K562 (cell line): ENCODE measurements around the gene APBB2.

Experiments
- FUS ChIP-seq: fragments of 200-400 bp; formaldehyde crosslinking; optimal IDR thresholded peaks from 2 replicates; pipeline ENCODE3; 2017; ENCODE audit warnings: low read depth, low read length
- MYC ChIP-seq, 2 experiments: fragments of 250-450 bp in 1 of 2; sonication (Bioruptor Pico) in 1 of 2; IDR thresholded peaks; 2 replicates each; pipeline versions ENCODE4 v1.5.1 to v1.6.1; 2012 to 2021; ENCODE audit warnings: low read depth in 2 of 2, borderline replicate concordance in 1 of 2, improper control_type of control experiment in 1 of 2, low read length in 1 of 2, mild to moderate bottlenecking in 1 of 2, moderate library complexity in 1 of 2
- NFIC ChIP-seq: fragments of 450-650 bp; IDR thresholded peaks from 2 replicates; pipeline ENCODE4 v1.6.1; 2017; ENCODE audit warnings: mild to moderate bottlenecking, inconsistent platforms
- SIX5 ChIP-seq, 2 experiments: IDR thresholded peaks; 2 replicates each; pipeline ENCODE4 v1.6.1; 2011; ENCODE audit warnings: low read length in 2 of 2, borderline replicate concordance in 1 of 2, low read depth in 1 of 2, mild to moderate bottlenecking in 1 of 2, moderate library complexity in 1 of 2; ENCODE audit not compliant: insufficient read depth in 1 of 2
- TF ChIP-seq, protein P1 (sequence below): sonication (generic); formaldehyde crosslinking; IDR thresholded peaks from 2 replicates; pipeline ENCODE4 v1.8.1; 2023; ENCODE audit warnings: mild to moderate bottlenecking, missing genetic modification reagents, moderate library complexity
- TF ChIP-seq, protein P2 (sequence below): fragments of 450-650 bp; IDR thresholded peaks from 2 replicates; pipeline ENCODE4 v1.7.1; 2018; ENCODE audit warnings: mild to moderate bottlenecking, low read depth; ENCODE audit not compliant: partially characterized antibody

DNA sequence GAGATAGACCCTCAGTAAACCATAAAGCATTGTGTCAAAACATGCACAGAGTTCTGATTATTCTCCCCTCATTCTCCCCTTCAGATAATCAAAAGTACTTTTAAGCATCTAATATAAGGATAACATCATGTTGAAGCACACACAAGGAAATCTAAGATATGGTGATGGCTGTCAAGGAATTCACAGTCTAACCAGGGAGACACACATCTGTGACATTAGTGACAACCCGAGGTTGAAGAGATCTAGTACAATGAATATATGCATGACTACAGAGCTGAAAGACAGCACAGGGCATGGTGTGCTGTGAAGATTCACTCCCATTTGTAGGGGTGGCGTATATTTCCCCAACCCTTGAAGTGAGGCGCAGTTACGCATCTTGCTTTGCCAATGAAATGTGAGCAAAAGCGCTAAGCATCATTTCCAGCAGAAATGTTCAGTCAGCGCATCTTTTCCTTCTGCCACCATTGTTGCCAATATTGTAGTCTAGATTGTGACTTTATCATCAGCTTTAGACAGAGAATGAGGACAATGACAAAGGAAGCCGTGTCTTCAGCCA is 342.6 kb downstream of the APBB2 start:
- TF ChIP-seq NFIC (no peak), FUS (no peak), MYC (IDR thresholded peaks at IDR 0.05; ENCODE audit: low read depth, low read length) (no peak), MYC (CRISPR knock-in tag; IDR thresholded peaks at IDR 0.05; ENCODE audit: borderline replicate concordance, low read depth) (no peak), SIX5 (IDR thresholded peaks at IDR 0.05; ENCODE audit: borderline replicate concordance in 1 of 2, insufficient read depth in 1 of 2, low read depth in 1 of 2, low read length in 2 of 2) (no peak)
- TF ChIP-seq, protein P1, sequence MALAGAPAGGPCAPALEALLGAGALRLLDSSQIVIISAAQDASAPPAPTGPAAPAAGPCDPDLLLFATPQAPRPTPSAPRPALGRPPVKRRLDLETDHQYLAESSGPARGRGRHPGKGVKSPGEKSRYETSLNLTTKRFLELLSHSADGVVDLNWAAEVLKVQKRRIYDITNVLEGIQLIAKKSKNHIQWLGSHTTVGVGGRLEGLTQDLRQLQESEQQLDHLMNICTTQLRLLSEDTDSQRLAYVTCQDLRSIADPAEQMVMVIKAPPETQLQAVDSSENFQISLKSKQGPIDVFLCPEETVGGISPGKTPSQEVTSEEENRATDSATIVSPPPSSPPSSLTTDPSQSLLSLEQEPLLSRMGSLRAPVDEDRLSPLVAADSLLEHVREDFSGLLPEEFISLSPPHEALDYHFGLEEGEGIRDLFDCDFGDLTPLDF: no peak
- TF ChIP-seq, protein P2, sequence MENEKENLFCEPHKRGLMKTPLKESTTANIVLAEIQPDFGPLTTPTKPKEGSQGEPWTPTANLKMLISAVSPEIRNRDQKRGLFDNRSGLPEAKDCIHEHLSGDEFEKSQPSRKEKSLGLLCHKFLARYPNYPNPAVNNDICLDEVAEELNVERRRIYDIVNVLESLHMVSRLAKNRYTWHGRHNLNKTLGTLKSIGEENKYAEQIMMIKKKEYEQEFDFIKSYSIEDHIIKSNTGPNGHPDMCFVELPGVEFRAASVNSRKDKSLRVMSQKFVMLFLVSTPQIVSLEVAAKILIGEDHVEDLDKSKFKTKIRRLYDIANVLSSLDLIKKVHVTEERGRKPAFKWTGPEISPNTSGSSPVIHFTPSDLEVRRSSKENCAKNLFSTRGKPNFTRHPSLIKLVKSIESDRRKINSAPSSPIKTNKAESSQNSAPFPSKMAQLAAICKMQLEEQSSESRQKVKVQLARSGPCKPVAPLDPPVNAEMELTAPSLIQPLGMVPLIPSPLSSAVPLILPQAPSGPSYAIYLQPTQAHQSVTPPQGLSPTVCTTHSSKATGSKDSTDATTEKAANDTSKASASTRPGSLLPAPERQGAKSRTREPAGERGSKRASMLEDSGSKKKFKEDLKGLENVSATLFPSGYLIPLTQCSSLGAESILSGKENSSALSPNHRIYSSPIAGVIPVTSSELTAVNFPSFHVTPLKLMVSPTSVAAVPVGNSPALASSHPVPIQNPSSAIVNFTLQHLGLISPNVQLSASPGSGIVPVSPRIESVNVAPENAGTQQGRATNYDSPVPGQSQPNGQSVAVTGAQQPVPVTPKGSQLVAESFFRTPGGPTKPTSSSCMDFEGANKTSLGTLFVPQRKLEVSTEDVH: no peak
